Adipose tissue (tissue), 3 donors: Measurements from ENCODE around the gene TTLL12. TPM values are rescaled to one million over a fixed set of nuclear protein-coding genes. Genes with fewer than 3 reads are reported as not detected.

Source experiments
- H3K27ac ChIP-seq: one replicate; pipeline ENCODE4 v1.5.1; 2013; ENCODE audit warnings: low read depth, low read length
- WGBS, 3 donors: extraction: QIAGEN DNeasy Blood & Tissue Kit; methylation state at CpG; one replicate each; pipeline ENCODE4 v1.1.7; 2013; 5-methylcytosine and 5-hydroxymethylcytosine counted together
- polyA plus RNA-seq, 3 donors: library from polyadenylated mRNA; stranded (reverse); fragments of 200-250 nt; gene quantifications; one replicate each; pipeline ENCODE4 v1.2.3, GENCODE V29; 2013
- donor health status: healthy with polysubstance abuse.
- donor health status: Bipolar disorder and iron deficiency.
- donor health status: healthy.

The TTLL12 gene
- polyA plus RNA-seq, 3 donors, result 20.1 to 30.0 (median 23.2) TPM

DNA sequence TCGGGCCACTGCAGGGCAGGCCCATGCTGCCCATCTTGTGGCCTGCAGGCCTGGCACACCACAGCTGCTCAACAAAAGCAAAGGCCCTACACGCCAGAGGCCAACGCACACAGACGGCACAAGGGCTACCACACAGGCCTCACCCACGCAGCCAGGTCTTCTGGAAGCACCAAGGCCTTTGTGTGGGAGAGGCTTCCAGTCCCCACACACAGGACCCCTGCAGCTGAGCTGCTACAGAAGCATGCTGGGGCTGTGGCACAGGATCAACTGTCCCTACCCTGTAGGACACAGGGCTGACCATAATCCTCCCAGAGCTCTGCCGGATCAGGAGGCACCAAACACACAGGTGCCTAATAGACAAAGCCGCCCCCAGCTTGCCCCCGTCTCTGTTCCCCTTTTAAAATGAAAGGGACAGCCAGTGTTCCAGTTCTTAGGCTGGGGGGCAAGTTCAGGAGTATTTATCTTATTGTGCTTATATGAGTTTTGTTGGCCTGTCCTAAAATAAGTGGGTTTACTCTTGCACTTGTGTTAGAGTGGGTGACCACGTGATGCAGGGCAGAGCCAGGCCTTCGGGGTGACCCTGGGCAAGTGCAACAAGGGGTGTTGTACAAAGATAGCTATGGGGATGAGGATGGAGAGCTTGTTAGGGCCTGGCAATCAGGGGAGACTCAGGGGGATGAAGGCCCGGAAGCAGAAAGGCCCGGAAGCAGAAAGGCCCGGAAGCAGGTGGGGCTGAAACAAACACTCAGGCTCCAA is 5.4 kb downstream of the TTLL12 start:
- H3K27ac ChIP-seq, result no peak overlapping the region

GRCh38 chr22:43180670-43181069 is 6.3 kb downstream of the TTLL12 start:
- 93 to 96% (median 93%) methylated on average over 15 of the region's 15 CpGs for WGBS, 3 donors
- H3K27ac ChIP-seq, result no peak overlapping the region

More for the DNA sequence above, 5.4 kb downstream of the TTLL12 start:
- WGBS, 3 donors, result 93 to 95% (median 94%) methylated on average over 13 of the region's 13 CpGs

DNA sequence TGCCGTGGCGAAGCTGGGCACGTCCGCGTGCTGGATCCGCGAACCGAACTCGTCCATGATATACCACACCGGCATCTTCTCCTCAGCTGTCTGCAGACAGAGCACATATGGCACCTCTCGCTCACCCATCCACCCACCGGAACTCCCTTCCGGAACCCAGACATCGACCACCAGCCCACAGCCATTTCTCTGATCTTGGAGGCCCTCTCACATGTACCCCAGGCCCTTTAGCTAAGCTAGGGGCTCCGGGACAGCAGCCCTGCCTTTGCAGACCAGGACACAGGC is 7.1 kb downstream of the TTLL12 start:
- 97 to 99% (median 97%) methylated on average over 15 of the region's 15 CpGs for WGBS, 3 donors

GRCh38 chr22:43179146-43179910 is 7.6 kb downstream of the TTLL12 start:
- H3K27ac ChIP-seq, result no peak overlapping the region
- 92 to 96% (median 95%) methylated on average over 24 to 25 of the region's 25 CpGs for WGBS, 3 donors

More for the DNA sequence above, 7.1 kb downstream of the TTLL12 start:
- H3K27ac ChIP-seq, result no peak overlapping the region

DNA sequence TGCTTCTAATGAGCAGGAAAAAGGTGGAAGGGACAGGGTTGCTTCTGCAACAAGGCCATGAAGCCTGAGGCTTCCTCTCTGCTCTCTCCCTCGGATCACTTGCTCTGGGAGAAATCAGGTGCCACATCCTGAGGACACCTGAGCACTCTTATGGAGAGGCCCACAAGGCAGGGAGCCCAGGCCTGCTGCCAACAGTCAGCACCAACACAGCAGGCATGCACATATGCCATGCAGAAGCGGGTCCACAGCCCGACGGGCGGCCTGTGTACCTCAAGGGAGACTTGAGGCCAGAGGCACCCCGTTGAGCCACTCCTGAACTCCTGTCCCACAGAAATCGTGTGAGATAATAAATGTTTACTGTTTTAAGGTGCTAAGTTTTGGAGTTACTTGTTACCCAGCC is 9.5 kb downstream of the TTLL12 start:
- WGBS, 3 donors, result 86 to 92% (median 89%) methylated on average over 7 of the region's 7 CpGs
- no peak overlapping the region for H3K27ac ChIP-seq

- H3K27ac ChIP-seq, result no peak overlapping the region
- WGBS, 3 donors, result 75 to 85% (median 76%) methylated on average over 15 of the region's 15 CpGs
Observed at GRCh38 chr22:43176090-43176489, 10.8 kb downstream of the TTLL12 start.

GRCh38 chr22:43174941-43175531 is 11.9 kb downstream of the TTLL12 start:
- 91 to 93% (median 92%) methylated on average over 9 of the region's 9 CpGs for WGBS, 3 donors
- no peak overlapping the region for H3K27ac ChIP-seq

- H3K27ac ChIP-seq, result no peak overlapping the region
- 95 to 98% (median 97%) methylated on average over 39 of the region's 39 CpGs for WGBS, 3 donors
Observed at GRCh38 chr22:43173976-43174720, 12.8 kb downstream of the TTLL12 start.

DNA sequence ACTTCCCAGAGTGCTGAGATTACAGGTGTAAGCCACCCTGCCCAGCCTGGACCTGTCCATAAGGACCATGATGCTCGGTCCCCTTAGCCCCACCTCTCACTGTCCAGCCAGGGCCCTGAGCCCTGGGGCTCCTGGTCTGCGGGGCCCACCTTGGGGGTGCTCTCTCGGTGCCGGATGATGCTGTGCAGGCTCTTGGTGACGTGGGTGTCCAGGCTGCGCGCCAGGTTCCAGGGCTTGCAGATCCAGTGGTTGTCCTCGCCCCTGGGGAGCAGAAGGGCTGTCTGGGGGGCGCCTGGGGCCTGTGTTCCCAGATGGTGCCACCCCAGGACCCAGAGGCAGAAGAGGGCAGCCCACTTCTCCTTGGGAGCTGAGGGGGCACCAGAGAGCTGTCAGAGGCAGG is 13.4 kb downstream of the TTLL12 start:
- H3K27ac ChIP-seq, result no peak overlapping the region
- 93 to 97% (median 97%) methylated on average over 7 to 9 of the region's 9 CpGs for WGBS, 3 donors

DNA sequence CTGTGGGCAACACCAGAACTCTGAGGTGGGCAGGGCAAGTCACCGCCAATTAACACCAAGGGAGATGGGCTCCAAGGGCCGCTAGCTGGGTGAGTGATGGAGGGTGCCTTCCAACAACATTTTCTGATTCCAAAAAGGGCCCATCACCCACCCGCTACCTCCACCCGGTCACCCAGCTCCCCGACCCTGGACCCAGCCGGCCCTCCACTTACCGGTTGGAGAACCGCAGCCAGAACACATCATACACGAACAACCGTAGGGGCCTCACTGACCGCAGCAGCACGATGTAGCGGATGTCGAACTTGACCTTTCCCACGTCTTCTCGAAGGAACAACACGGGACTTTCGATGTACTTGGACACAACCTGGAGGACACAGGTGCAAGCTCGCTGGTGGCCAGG is 14.7 kb downstream of the TTLL12 start:
- 94 to 96% (median 95%) methylated on average over 19 of the region's 19 CpGs for WGBS, 3 donors

GRCh38 chr22:43171607-43172006 is 15.3 kb downstream of the TTLL12 start:
- WGBS, 3 donors, result 84 to 88% (median 87%) methylated on average over 12 of the region's 12 CpGs

More for the DNA sequence above, 14.7 kb downstream of the TTLL12 start:
- no peak overlapping the region for H3K27ac ChIP-seq

DNA sequence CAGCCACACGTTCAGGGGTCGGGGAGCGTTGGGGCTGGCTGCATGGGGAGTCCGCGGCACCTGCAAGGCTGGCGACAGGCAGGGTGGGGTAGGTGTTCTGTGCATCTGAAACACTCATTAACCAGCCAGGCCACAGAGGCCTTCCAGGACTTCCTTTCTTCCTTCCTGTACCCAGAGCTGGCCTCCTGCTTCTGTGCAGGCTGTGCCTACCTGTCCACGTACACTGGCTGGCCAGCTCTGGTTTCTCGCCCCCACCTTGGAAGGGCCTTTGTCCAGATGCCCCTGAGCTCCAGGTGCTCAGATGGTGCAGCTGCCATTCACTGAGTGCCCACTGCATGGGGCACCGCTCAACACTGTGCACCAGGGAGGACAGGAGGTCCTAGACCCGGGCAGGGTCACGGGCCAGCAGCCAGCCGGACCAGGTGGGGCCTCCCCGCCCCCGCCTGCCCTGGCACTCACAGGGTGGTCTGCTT is 15.9 kb downstream of the TTLL12 start:
- H3K27ac ChIP-seq, result no peak overlapping the region
- 65 to 88% (median 74%) methylated on average over 14 of the region's 14 CpGs for WGBS, 3 donors

More at GRCh38 chr22:43171607-43172006, 15.3 kb downstream of the TTLL12 start:
- H3K27ac ChIP-seq, result no peak overlapping the region

GRCh38 chr22:43170131-43170480 is 16.8 kb downstream of the TTLL12 start:
- WGBS, 3 donors, result 91 to 94% (median 92%) methylated on average over 9 of the region's 9 CpGs

GRCh38 chr22:43169310-43170130 is 17.4 kb downstream of the TTLL12 start:
- H3K27ac ChIP-seq, result no peak overlapping the region
- 91 to 94% (median 93%) methylated on average over 23 of the region's 23 CpGs for WGBS, 3 donors

More at GRCh38 chr22:43170131-43170480, 16.8 kb downstream of the TTLL12 start:
- H3K27ac ChIP-seq, result no peak overlapping the region

GRCh38 chr22:43168471-43169309 is 18.2 kb downstream of the TTLL12 start:
- 77 to 91% (median 82%) methylated on average over 21 to 25 of the region's 25 CpGs for WGBS, 3 donors
- H3K27ac ChIP-seq, result no peak overlapping the region

DNA sequence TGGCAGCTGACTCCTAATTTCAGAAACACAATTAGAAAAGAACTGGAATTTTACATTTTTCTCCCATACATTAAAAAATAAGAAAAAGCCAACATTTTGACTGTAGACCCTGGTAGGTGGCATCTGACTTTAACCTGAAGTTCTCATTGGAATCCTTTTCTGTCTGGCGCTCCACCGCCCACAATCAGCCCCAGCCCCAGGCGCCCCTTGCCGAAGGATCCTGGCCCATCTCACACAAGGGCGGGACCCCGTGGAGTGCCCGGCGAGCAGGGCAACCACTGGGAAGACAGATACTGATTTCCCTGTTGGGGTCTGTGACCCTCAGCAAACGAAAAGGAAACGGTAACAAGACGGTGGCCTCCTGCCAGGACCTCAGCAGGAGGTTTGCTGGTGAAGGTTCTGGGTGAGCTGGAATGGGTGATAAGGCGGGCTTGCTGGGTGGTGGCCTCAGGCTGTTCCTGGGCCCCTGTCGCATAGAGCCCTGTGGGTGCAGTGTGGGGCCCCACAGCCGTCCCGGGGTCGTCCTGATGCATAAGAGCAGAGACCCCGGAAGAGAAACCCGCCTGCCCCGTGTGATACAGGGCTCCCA is 19.8 kb downstream of the TTLL12 start:
- H3K27ac ChIP-seq, result no peak overlapping the region
- 81 to 94% (median 93%) methylated on average over 19 of the region's 19 CpGs for WGBS, 3 donors
